Smooth muscle cell (in vitro differentiated cells): Measurements from ENCODE around the gene PDE9A. TPM values are rescaled to one million over a fixed set of nuclear protein-coding genes. Genes with fewer than 3 reads are reported as not detected.

Experiments
- DNase-seq: peaks from one replicate; lab custom pipeline; 2025; ENCODE audit not compliant: unreplicated experiment; lab: John Stamatoyannopoulos, UW
- H2AFZ ChIP-seq: fragments of 200-600 bp; sonication (generic); 2 replicates; pipeline ENCODE4 v1.6.0; 2016; ENCODE audit warnings: antibody characterized with exemption, low read depth, mild to moderate bottlenecking
- H3F3A ChIP-seq: fragments of 200-600 bp; sonication (generic); 2 replicates; pipeline ENCODE4 v1.6.0; 2017; ENCODE audit warnings: antibody characterized with exemption, low read depth
- H3K27ac ChIP-seq: fragments of 200-600 bp; sonication (generic); 2 replicates; pipeline ENCODE4 v1.5.1; 2016; ENCODE audit warnings: low read depth, mild to moderate bottlenecking
- H3K27me3 ChIP-seq: fragments of 200-600 bp; sonication (generic); 2 replicates; pipeline ENCODE4 v1.6.1; 2016; ENCODE audit warnings: low read depth, mild to moderate bottlenecking
- H3K36me3 ChIP-seq: fragments of 200-600 bp; sonication (generic); 2 replicates; pipeline ENCODE4 v1.5.1; 2016; ENCODE audit warnings: low read depth
- H3K4me1 ChIP-seq: fragments of 200-600 bp; sonication (generic); 2 replicates; pipeline ENCODE4 v1.5.1; 2016; ENCODE audit warnings: low read depth
- H3K4me2 ChIP-seq: fragments of 200-600 bp; sonication (generic); 2 replicates; pipeline ENCODE4 v1.6.0; 2016; ENCODE audit warnings: mild to moderate bottlenecking
- H3K4me3 ChIP-seq: fragments of 200-600 bp; sonication (generic); 2 replicates; pipeline ENCODE4 v1.5.1; 2016; ENCODE audit warnings: mild to moderate bottlenecking
- H3K79me2 ChIP-seq: fragments of 200-600 bp; sonication (generic); 2 replicates; pipeline ENCODE4 v1.6.0; 2016; ENCODE audit warnings: low read depth, mild to moderate bottlenecking
- H3K9ac ChIP-seq: fragments of 200-600 bp; sonication (generic); 2 replicates; pipeline ENCODE4 v1.6.0; 2016; ENCODE audit warnings: low read depth
- H3K9me3 ChIP-seq: fragments of 200-600 bp; sonication (generic); replicated peaks from 2 replicates; pipeline ENCODE4 v1.5.1; 2016; ENCODE audit warnings: low read depth
- H4K20me1 ChIP-seq: fragments of 200-600 bp; sonication (generic); 2 replicates; pipeline ENCODE4 v1.6.0; 2016; ENCODE audit warnings: low read depth
- CTCF ChIP-seq: fragments of 200-600 bp; sonication (generic); IDR thresholded peaks from 2 replicates; pipeline ENCODE4 v1.5.1; 2017; ENCODE audit warnings: borderline replicate concordance, mild to moderate bottlenecking, antibody characterized with exemption; ENCODE audit not compliant: insufficient read depth, poor library complexity, severe bottlenecking
- WGBS: methylation state at CpG from one replicate; pipeline ENCODE4 v1.1.7; 2016; ENCODE audit warnings: low lambda C conversion rate; 5-methylcytosine and 5-hydroxymethylcytosine counted together
- polyA plus RNA-seq: library from polyadenylated mRNA; unstranded; fragments of >200 nt; fragmentation: Nextera tagmentation; extraction: Ambion mirVana; gene quantifications from 2 replicates; pipeline ENCODE4 v1.2.1, GENCODE V29; 2016
- total RNA-seq: library from RNA; depleted of rRNA; stranded (reverse); fragments of >200 nt; gene quantifications from 2 replicates; pipeline ENCODE4 v1.2.3, GENCODE V29; 2014

The PDE9A gene
- total and polyA plus RNA-seq, 2 experiments from 2014 or later = 4.3 to 12.3 TPM

GRCh38 chr21:42615924-42616323, 37.5 kb upstream of the PDE9A start:
- H2AFZ ChIP-seq = no peak overlapping the region

GRCh38 chr21:42616446-42616845, 37.0 kb upstream of the PDE9A start:
- peaks cover 9% of the 10 kb centered on the region for H3K27me3 ChIP-seq
- no peak overlapping the region for H3K9ac ChIP-seq
- H3K4me2 ChIP-seq = no peak overlapping the region
- DNase-seq = no peak
- no peaks in the 10 kb centered on the region for H3K79me2 ChIP-seq
- no peaks in the 10 kb centered on the region for H3K4me1 ChIP-seq
- no peak for TF ChIP-seq CTCF
- no peak overlapping the region for H2AFZ ChIP-seq
- H3K9me3 ChIP-seq = no peaks in the 10 kb centered on the region
- no peak overlapping the region for H3K27ac ChIP-seq
- peaks cover 4% of the 10 kb centered on the region for H3F3A ChIP-seq
- no peak overlapping the region for H3K4me3 ChIP-seq
- no peaks in the 10 kb centered on the region for H4K20me1 ChIP-seq
- 59% methylated on average over 18 of the region's 18 CpGs for WGBS
- H3K36me3 ChIP-seq = no peaks in the 10 kb centered on the region

More at GRCh38 chr21:42615924-42616323, 37.5 kb upstream of the PDE9A start:
- H3K4me3 ChIP-seq = no peak overlapping the region
- H3K9me3 ChIP-seq = no peaks in the 10 kb centered on the region
- H3K36me3 ChIP-seq = no peaks in the 10 kb centered on the region
- no peaks in the 10 kb centered on the region for H4K20me1 ChIP-seq
- peaks cover 9% of the 10 kb centered on the region for H3K27me3 ChIP-seq
- TF ChIP-seq CTCF = no peak
- no peak overlapping the region for H3K27ac ChIP-seq
- H3K79me2 ChIP-seq = no peaks in the 10 kb centered on the region
- no peak overlapping the region for H3K4me2 ChIP-seq
- no peaks in the 10 kb centered on the region for H3K4me1 ChIP-seq
- peaks cover 4% of the 10 kb centered on the region for H3F3A ChIP-seq
- WGBS = 60% methylated on average over 3 of the region's 3 CpGs
- H3K9ac ChIP-seq = no peak overlapping the region
- DNase-seq = no peak

GRCh38 chr21:42616941-42617340, 36.5 kb upstream of the PDE9A start:
- H3K4me2 ChIP-seq = no peak overlapping the region
- H3K9ac ChIP-seq = no peak overlapping the region
- no peak for DNase-seq

More at GRCh38 chr21:42616941-42617340, 36.5 kb upstream of the PDE9A start:
- no peak overlapping the region for H3K4me3 ChIP-seq
- H3K27me3 ChIP-seq = peaks cover 9% of the 10 kb centered on the region
- H3K36me3 ChIP-seq = no peaks in the 10 kb centered on the region
- H3K79me2 ChIP-seq = no peaks in the 10 kb centered on the region
- no peaks in the 10 kb centered on the region for H3K9me3 ChIP-seq
- peaks cover 4% of the 10 kb centered on the region for H3F3A ChIP-seq
- 93% methylated on average over 21 of the region's 21 CpGs for WGBS
- no peaks in the 10 kb centered on the region for H3K4me1 ChIP-seq
- no peaks in the 10 kb centered on the region for H4K20me1 ChIP-seq
- TF ChIP-seq CTCF = no peak
- no peak overlapping the region for H3K27ac ChIP-seq
- no peak overlapping the region for H2AFZ ChIP-seq
